Calu3 (cell line): ENCODE measurements around the gene PARD3. TPM values are rescaled to one million over a fixed set of nuclear protein-coding genes. Genes with fewer than 3 reads are reported as not detected.

Experiments
- BruUV-seq: library from RNA; stranded (reverse); fragments of 400-500 nt; replicated peaks from 2 replicates; lab custom pipeline; 2021; lab: Mats Ljungman, UMichigan
- CTCF ChIA-PET: fragments of 300-600 bp; sonication (Branson Sonifier 250); formaldehyde crosslinking; loops from one replicate; lab custom pipeline; 2022; ENCODE audit warnings: antibody characterized with exemption; lab: Charles Lee
- DNase-seq: peaks from one replicate; pipeline ENCODE4 v3.0.0; 2022
- H3K27ac Mint-ChIP-seq: one replicate; pipeline ENCODE4 v1.8.0; 2022; ENCODE audit warnings: mixed read lengths; ENCODE audit not compliant: unreplicated experiment
- H3K27me3 Mint-ChIP-seq: one replicate; pipeline ENCODE4 v1.8.0; 2022; ENCODE audit warnings: mixed read lengths; ENCODE audit not compliant: unreplicated experiment
- H3K36me3 Mint-ChIP-seq: one replicate; pipeline ENCODE4 v1.8.0; 2022; ENCODE audit warnings: mild to moderate bottlenecking, moderate library complexity, mixed read lengths; ENCODE audit not compliant: insufficient read depth, unreplicated experiment
- H3K4me1 Mint-ChIP-seq: one replicate; pipeline ENCODE4 v1.8.0; 2022; ENCODE audit warnings: mild to moderate bottlenecking, low read depth, mixed read lengths; ENCODE audit not compliant: unreplicated experiment
- H3K4me3 Mint-ChIP-seq: one replicate; pipeline ENCODE4 v1.8.0; 2022; ENCODE audit warnings: mild to moderate bottlenecking, low read depth, moderate library complexity, mixed read lengths; ENCODE audit not compliant: unreplicated experiment
- H3K9me3 Mint-ChIP-seq: one replicate; pipeline ENCODE4 v1.8.0; 2022; ENCODE audit warnings: low read depth, mixed read lengths; ENCODE audit not compliant: unreplicated experiment
- CTCF ChIP-seq: fragments of 200-600 bp; IDR thresholded peaks from one replicate; pipeline ENCODE4 v1.8.0; 2022; ENCODE audit warnings: antibody characterized with exemption; ENCODE audit not compliant: unreplicated experiment
- intact Hi-C: fragments of 100-400 bp; cut with micrococcal nuclease; formaldehyde crosslinking; loops from one replicate; pipeline ENCODE4 v1.10.0; 2022; ENCODE audit not compliant: unreplicated experiment
- total RNA-seq: library from RNA; stranded (reverse); gene quantifications from 2 replicates; pipeline ENCODE4 v1.2.3, GENCODE V29; 2022

PARD3 gene
- total RNA-seq, 1 experiment from 2014 or later = 62.4 TPM

- no peaks in the 10 kb centered on the region for H3K27me3 Mint-ChIP-seq
- peaks cover 11% of the 10 kb centered on the region for H3K4me1 Mint-ChIP-seq
- BruUV-seq = no TSS peak
- H3K36me3 Mint-ChIP-seq = no peaks in the 10 kb centered on the region
- CTCF ChIA-PET = no interaction called here
- intact Hi-C loops = no loop called here
- DNase-seq = no peak
- no peaks in the 10 kb centered on the region for H3K9me3 Mint-ChIP-seq
- H3K4me3 Mint-ChIP-seq = no peak overlapping the region
- no peak for TF ChIP-seq CTCF
- no peak overlapping the region for H3K27ac Mint-ChIP-seq
Measured at GRCh38 chr10:34477249-34477648, 337.8 kb downstream of the PARD3 start.

GRCh38 chr10:34476608-34477007 is 338.5 kb downstream of the PARD3 start:
- no TSS peak for BruUV-seq
- Mint-ChIP-seq H3K27me3 (no peaks in the 10 kb centered on the region), H3K4me3 (no peak overlapping the region), H3K27ac (no peak overlapping the region), H3K9me3 (no peaks in the 10 kb centered on the region), H3K4me1 (peaks cover 11% of the 10 kb centered on the region), H3K36me3 (no peaks in the 10 kb centered on the region)
- intact Hi-C loops = no loop called here
- DNase-seq = no peak
- CTCF ChIA-PET = no interaction called here
- no peak for TF ChIP-seq CTCF

GRCh38 chr10:34475786-34476185 is 339.3 kb downstream of the PARD3 start:
- H3K4me3 Mint-ChIP-seq = no peak overlapping the region
- H3K4me1 Mint-ChIP-seq = peaks cover 11% of the 10 kb centered on the region
- no peak for TF ChIP-seq CTCF
- intact Hi-C loops = no loop called here
- no peaks in the 10 kb centered on the region for H3K27me3 Mint-ChIP-seq
- H3K9me3 Mint-ChIP-seq = no peaks in the 10 kb centered on the region
- H3K36me3 Mint-ChIP-seq = no peaks in the 10 kb centered on the region
- CTCF ChIA-PET = no interaction called here
- H3K27ac Mint-ChIP-seq = no peak overlapping the region
- BruUV-seq = no TSS peak
- DNase-seq = no peak

- DNase-seq = no peak
- TF ChIP-seq CTCF = no peak
- Mint-ChIP-seq H3K9me3 (no peaks in the 10 kb centered on the region), H3K4me3 (no peak overlapping the region), H3K27me3 (no peaks in the 10 kb centered on the region), H3K27ac (no peak overlapping the region), H3K4me1 (peaks cover 11% of the 10 kb centered on the region), H3K36me3 (no peaks in the 10 kb centered on the region)
- BruUV-seq = no TSS peak
- CTCF ChIA-PET = no interaction called here
- intact Hi-C loops = no loop called here
Measured at GRCh38 chr10:34475274-34475646, 339.8 kb downstream of the PARD3 start.
